K562 (cell line): ENCODE results near the gene CCDC28A. TPM values are rescaled to one million over a fixed set of nuclear protein-coding genes. Genes with fewer than 3 reads are reported as not detected.

Source experiments
- BHLHE40 ChIP-seq: IDR thresholded peaks from 2 replicates; pipeline ENCODE4 v1.6.1; 2011; ENCODE audit warnings: low read length, improper control_type of control experiment
- CBX5 ChIP-seq: IDR thresholded peaks from 2 replicates; pipeline ENCODE4 v1.6.1; 2014; ENCODE audit warnings: low read depth, borderline replicate concordance
- ERF ChIP-seq: fragments of 450-650 bp; formaldehyde crosslinking; IDR thresholded peaks from 2 replicates; pipeline ENCODE4 v1.4.0; 2020; ENCODE audit warnings: mild to moderate bottlenecking, mixed read lengths
- GABPB1 ChIP-seq: sonication (generic); formaldehyde crosslinking; IDR thresholded peaks from 2 replicates; pipeline ENCODE4 v1.8.0; 2022; ENCODE audit warnings: mild to moderate bottlenecking, missing genetic modification reagents
- GATA2 ChIP-seq: sonication (generic); formaldehyde crosslinking; IDR thresholded peaks from 2 replicates; pipeline ENCODE4 v1.4.0; 2020; ENCODE audit warnings: mild to moderate bottlenecking, missing genetic modification reagents
- HDAC3 ChIP-seq: fragments of 450-650 bp; IDR thresholded peaks from 2 replicates; pipeline ENCODE4 v1.6.1; 2018; ENCODE audit warnings: borderline replicate concordance, mild to moderate bottlenecking, moderate library complexity; ENCODE audit not compliant: partially characterized antibody
- HLTF ChIP-seq: fragments of 450-650 bp; IDR thresholded peaks from 2 replicates; pipeline ENCODE4 v1.6.1; 2016
- KDM4B ChIP-seq, 2 experiments: fragments of 450-650 bp in 1 of 2; sonication (generic) in 1 of 2; IDR thresholded peaks; 2 replicates each; pipeline ENCODE4 v1.6.1; 2016 to 2017; ENCODE audit warnings: borderline replicate concordance in 2 of 2, antibody characterized with exemption in 1 of 2, low read depth in 1 of 2, mild to moderate bottlenecking in 1 of 2
- LCOR ChIP-seq: sonication (generic); formaldehyde crosslinking; IDR thresholded peaks from 2 replicates; pipeline ENCODE4 v1.8.0; 2022; ENCODE audit warnings: mild to moderate bottlenecking, missing genetic modification reagents
- MIER1 ChIP-seq: fragments of 450-650 bp; IDR thresholded peaks from 2 replicates; pipeline ENCODE4 v1.6.1; 2016; ENCODE audit warnings: antibody characterized with exemption, mild to moderate bottlenecking, low read depth
- NRF1 ChIP-seq, 2 experiments: fragments of 450-650 bp; IDR thresholded peaks in 1 of 2; conservative IDR thresholded peaks in 1 of 2; 2 replicates each; pipeline ENCODE4 v1.6.1; 2014; ENCODE audit warnings: mild to moderate bottlenecking in 2 of 2
- SIN3A ChIP-seq, 2 experiments: fragments of 150-350 bp in 1 of 2; IDR thresholded peaks; 2 replicates each; pipeline ENCODE4 v1.6.1; 2011 to 2016; ENCODE audit warnings: borderline replicate concordance in 2 of 2, low read depth in 2 of 2, low read length in 2 of 2, mild to moderate bottlenecking in 2 of 2, moderate library complexity in 2 of 2; ENCODE audit not compliant: control insufficient read depth in 1 of 2
- SMAD2 ChIP-seq: fragments of 150-350 bp; IDR thresholded peaks from 2 replicates; pipeline ENCODE4 v1.6.1; 2014; ENCODE audit warnings: low read depth, mild to moderate bottlenecking, low read length
- ZBTB34 ChIP-seq: fragments of 250-450 bp; sonication (Bioruptor Pico); IDR thresholded peaks from 2 replicates; pipeline ENCODE4 v1.8.0; 2021; ENCODE audit warnings: mild to moderate bottlenecking, moderate library complexity
- ZNF140 ChIP-seq: fragments of 250-450 bp; sonication (Bioruptor Pico); IDR thresholded peaks from 2 replicates; pipeline ENCODE4 v1.8.0; 2021; ENCODE audit warnings: moderate library complexity, mild to moderate bottlenecking, inconsistent platforms
- ZNF318 ChIP-seq, 2 experiments: fragments of 450-650 bp; IDR thresholded peaks; 2 replicates each; pipeline ENCODE4 v1.6.1; 2016; ENCODE audit warnings: mild to moderate bottlenecking in 2 of 2, borderline replicate concordance in 1 of 2, low read depth in 1 of 2, moderate library complexity in 1 of 2
- polyA plus RNA-seq, 8 experiments: library from polyadenylated mRNA; depleted of rRNA in 4 of 8; stranded (reverse) in 5 of 8; unstranded in 3 of 8; fragments of >200 nt; fragmentation: Nextera tagmentation in 2 of 8; fragmentation: Illumina TruSeq in 1 of 8; extraction: Ambion mirVana in 2 of 8; extraction: Trizol in 1 of 8; gene quantifications; 2 replicates each; pipeline versions ENCODE4 v1.2.1 to v1.2.3, GENCODE V29; 2011 to 2014; ENCODE audit warnings: inconsistent platforms in 1 of 8, missing spikeins in 1 of 8
- total RNA-seq, 7 experiments: library from RNA; depleted of rRNA in 6 of 7; stranded (reverse); fragments of >200 nt in 6 of 7; fragmentation: Illumina TruSeq in 2 of 7; extraction: Trizol in 2 of 7; gene quantifications; 2 replicates each; pipeline versions ENCODE4 v1.2.1 to v1.2.3, GENCODE V29; 2011 to 2021; ENCODE audit warnings: low replicate concordance in 1 of 7

The CCDC28A gene
- total and polyA plus RNA-seq, 9 of the 15 experiments (the other 6 are each of a cell fraction or from before 2014, with no cell fraction given), result 12.6 to 35.5 (median 19.1) TPM

DNA sequence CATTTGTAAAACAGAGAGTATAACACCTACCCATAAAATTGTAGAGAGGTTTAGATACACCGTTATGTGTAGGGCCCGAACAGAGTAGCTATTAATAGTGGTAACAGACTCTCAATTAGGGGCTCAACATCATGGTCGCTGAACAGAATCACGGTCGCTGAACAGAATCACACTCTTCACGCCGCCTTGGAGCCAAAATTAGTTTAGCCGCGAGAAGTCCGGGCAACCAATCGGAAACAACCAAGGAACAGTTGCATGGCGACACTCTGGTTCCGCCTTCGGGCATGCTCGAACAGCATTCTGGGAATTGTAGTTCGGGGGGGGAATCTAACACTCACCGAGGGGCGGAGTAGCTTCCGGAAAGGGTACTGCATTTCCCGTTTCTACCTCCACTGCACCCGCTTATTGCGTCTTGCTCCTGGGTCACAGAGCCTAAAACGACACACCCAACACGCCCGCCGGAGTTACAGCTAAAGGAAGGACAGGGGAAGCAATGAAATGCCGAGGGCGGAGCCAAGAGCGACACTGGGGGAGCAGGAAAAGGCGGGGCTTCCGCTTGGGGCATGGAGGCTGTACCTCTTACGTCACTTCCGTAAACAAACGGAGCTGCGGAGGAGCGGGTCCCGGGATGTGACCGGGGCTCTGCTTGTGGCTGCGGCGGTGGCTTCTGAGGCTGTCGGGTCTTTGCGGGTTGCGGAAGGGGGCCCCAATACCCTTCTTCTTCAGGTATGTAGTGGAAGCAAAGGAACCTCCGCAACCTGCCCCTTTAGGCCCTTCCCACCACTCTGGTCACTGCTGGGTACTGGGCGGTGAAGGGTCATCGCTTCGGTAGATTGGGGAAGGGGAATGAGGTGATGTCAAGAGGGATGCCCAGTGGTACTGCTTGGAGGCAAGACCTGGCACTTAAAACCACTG, at the start of gene CCDC28A (continued):
- no peak for TF ChIP-seq ZNF318 (IDR thresholded peaks at IDR 0.05; ENCODE audit: borderline replicate concordance in 1 of 2, low read depth in 1 of 2)
- no peak for TF ChIP-seq MIER1
- peak; percentile 60 to 70 for TF ChIP-seq NRF1 (conservative IDR thresholded peaks at IDR 0.05 in 1 of 2, IDR thresholded peaks at IDR 0.05 in 1 of 2)
- TF ChIP-seq ERF (CRISPR knock-in tag), result no peak
- no peak for TF ChIP-seq ZNF140
- TF ChIP-seq ZBTB34 (CRISPR knock-in tag), result no peak
- TF ChIP-seq HDAC3, result no peak
- no peak for TF ChIP-seq SMAD2
- no peak for TF ChIP-seq HLTF
- no peak for TF ChIP-seq CBX5
- peak; percentile 49 to 86; a peak in 2 of 4 replicates for TF ChIP-seq SIN3A (IDR thresholded peaks at IDR 0.05; ENCODE audit: borderline replicate concordance in 2 of 2, control insufficient read depth in 1 of 2, low read depth in 2 of 2, low read length in 2 of 2)
- peak in 1 of 2 experiments; percentile 96; a peak in 2 of 4 replicates for TF ChIP-seq KDM4B (IDR thresholded peaks at IDR 0.05; ENCODE audit: borderline replicate concordance in 2 of 2, low read depth in 1 of 2)
- peak; percentile 96 for TF ChIP-seq GABPB1 (CRISPR knock-in tag)
- TF ChIP-seq BHLHE40, result no peak
- TF ChIP-seq LCOR, result peak; percentile 52; the same call in 1 of the 2 replicates
- no peak for TF ChIP-seq GATA2
